HL-60/S4 treated with retinoic acid at 250 ng/mL for 4 days and 3 days (cell line): ENCODE measurements around the gene TMEM255B.
"Not testable (repeated sequence)": the region's sequence is repeated elsewhere in the genome, so short reads cannot be mapped to it uniquely, and the experiment has no call there.

Experiments
- in situ Hi-C: fragments of 300-500 bp; cut with MboI; formaldehyde crosslinking; loops from 2 replicates; pipeline ENCODE4 v1.7.0; 2022; ENCODE audit warnings: low sequenced_read_pairs

The TMEM255B gene

DNA sequence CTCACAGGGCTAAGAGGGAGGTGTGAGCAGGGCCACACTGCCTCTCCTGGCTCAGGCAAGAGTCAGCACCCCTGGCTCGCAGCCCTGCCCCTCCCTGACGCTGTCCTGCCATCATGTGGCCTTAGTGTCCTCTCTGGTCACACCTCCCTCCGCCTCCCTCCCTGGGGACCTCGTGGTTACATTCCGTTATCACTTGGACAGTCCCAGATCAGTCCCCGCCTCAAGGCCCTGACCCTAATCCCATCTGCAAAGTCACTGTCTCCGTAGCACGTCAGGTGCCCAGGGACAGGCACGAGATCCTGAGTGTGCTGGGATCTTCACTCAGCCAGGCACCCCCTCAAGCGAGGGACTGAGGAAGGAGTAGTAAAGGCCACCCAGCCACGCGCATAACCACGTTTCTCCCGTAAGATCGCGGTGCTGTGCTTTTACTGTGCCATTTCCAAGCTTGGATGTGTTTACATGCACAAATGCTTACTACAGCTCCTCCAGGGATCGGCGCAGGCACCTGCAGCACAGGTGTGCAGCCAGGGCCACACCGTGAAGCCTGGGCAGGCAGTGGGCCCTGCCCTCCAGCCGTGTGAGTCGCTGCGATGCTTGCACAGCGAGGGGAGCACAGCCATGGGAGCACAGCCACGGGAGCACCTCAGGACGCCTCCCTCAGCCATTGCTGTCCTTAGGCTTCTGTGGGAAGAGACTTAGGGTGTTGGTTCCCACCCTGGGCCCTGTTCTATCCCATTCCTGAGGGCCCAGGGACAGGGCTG is 10.7 kb upstream of the TMEM255B start:
- in situ Hi-C loops: no loop called here

DNA sequence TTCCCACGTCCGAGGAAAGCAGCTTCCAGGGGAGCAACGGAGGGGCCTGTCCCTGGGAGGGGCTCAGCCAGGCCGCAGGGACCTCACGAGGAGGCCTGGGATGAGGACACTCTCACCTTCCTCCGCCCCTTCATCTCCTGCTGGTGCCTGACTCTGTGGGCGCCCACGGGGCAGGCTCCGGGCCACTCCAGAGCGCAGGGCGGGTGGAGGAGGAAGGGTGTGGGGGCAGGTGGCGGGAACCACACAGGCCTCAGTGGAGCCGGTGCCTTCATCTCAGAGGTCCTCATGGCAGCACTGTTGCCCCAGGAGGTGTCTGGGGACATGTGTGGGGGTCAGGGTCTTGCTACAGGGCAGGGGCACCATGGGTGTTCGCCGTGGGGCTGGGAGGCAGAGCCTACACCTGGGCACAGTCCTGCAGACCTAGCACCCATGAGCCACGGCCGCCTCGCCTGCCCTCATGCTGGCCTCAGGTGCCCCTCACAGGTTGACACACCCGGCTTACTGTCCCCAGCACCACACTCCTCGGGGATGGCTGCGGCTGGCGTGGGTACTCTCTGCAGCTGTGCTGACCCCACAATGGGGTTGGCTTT is 10.1 kb upstream of the TMEM255B start:
- in situ Hi-C loops: no loop called here

DNA sequence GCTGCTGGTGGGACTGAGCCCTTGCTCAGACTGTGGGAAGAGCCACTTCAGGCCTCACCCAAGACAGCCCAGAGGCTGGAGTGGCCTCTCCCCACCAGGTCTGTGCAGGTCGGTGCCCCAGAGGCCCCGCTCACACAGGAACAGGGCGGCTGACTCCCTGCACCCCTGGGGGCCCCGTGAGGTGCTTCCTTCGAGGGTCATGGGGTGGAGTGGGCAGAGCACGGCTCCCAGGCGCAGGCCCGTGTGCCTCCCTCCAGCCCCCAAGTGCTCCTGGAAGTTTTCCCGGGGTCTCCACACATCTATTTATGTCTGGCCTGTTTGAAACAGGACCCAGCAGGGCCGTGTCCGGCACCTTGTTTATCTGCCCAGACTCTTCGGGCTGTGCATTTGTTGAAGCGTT is 9.5 kb upstream of the TMEM255B start:
- in situ Hi-C loops: no loop called here

DNA sequence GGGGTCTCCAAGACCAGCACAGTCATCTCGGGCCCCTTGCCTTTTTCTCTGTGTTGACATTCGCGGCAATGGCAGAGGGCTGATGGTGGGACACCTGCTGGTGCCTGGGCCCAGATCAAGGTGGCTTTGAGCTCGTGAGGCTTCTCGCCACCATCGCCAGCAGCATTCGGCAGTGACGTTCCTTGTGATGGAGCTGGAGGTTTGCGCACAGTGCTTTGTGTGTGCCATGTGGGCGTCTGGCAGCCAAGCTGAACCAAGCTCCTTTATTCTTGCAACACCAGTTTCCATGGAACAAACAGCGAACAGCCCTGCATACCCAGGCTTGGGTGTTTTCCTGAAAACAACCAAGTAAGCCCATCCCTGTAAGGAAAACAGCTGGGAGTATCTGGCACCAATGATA is 9.1 kb upstream of the TMEM255B start:
- in situ Hi-C loops: no loop called here

DNA sequence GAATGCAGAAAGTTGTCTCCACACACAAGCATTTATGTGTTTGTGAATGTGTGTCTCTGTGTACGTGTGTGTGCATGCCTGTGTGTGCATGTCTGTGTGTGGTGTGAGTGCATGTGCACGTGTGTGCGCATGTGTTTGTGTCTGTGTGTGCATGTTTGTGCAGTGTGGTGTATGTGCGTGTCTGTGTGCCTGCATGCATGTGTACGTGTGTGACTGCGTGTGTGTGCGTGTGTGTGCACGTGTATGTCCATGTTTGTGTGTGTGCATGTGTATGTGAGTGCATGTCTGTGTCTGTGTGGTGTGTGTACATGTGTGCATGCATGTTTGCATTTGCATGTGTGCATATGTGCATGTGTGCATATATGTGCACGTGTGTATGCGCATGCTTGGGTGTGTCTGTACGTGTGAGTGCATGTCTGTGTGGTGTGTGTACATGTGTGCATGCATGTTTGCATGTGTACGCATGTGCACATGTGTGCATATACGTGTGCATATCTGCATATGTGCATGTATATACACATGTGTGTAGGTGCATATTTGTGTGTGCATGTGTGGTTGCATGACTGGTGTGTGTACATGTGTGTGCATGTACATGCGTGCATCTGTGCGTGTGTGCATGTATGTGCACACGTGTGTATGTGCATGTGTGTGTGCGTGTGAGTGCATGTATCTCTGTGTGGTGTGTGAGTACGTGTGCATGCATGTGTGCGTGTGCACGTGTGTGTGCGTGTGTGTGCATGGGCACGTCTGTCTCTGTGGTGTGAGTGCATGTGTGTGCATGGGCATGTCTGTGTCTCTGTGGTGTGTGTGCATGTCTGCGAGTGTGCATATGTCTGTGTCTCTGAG is 8.2 kb upstream of the TMEM255B start:
- in situ Hi-C loops: no loop called here

GRCh38 chr13:113751491-113751890 is 7.5 kb upstream of the TMEM255B start:
- in situ Hi-C loops: no loop called here

- in situ Hi-C loops: not testable (repeated sequence)
Observed at GRCh38 chr13:113752211-113752986, 6.6 kb upstream of the TMEM255B start.

GRCh38 chr13:113753171-113753570 is 5.9 kb upstream of the TMEM255B start:
- in situ Hi-C loops: no loop called here

GRCh38 chr13:113754242-113754641 is 4.8 kb upstream of the TMEM255B start:
- in situ Hi-C loops: no loop called here

DNA sequence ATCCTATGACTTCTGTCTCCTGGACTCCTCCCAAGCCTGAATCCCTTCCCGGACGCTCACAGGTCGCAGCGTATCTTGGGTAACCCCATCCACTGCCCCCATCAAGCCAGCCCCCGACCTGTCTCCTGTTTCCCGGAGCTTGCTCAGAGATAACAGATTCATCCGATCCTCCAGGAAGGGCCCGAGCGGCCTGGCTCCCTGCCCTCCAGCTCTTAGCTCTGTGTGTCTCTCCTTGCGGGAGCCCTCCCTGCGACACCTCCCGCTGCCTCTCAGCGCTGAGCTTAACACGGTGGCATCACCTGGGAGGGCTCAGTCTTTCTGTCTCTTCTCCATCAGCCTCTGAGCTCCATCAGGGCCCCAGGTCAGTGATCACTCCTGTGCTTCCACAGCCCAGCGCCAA is 4.3 kb upstream of the TMEM255B start:
- in situ Hi-C loops: no loop called here

GRCh38 chr13:113756441-113757097 is 2.5 kb upstream of the TMEM255B start:
- in situ Hi-C loops: no loop called here

DNA sequence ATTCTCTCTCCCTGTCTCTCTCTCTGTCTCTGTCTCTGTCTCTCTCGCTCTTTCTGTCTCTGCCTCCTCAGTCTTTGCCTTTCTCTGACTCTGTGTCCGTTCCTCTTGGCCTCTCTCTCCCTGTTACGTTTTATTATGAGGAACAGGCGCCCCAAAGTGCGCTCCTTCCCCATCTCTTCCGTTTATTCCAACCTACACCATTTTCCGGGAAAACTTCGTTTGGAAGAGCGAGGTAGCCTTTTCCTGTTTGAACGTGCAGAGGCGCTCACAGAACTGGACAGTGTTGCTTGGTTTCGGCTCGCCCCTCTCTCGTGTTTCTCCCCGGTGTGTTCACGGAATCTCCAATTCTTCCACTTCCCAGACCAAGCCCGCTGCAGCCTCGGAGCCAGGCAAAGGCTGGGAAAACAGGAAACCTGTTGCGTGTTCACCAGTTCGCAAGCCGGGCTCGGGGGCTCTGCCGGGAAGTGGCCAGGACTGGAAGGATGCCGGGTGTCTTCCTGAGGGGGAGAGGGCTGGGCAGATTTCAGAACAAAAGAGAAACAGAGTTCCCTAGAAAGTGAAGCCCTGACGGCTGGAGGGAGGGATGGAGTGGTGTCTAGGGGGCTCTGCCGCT is 605 bp downstream of the TMEM255B start:
- in situ Hi-C loops: no loop called here

DNA sequence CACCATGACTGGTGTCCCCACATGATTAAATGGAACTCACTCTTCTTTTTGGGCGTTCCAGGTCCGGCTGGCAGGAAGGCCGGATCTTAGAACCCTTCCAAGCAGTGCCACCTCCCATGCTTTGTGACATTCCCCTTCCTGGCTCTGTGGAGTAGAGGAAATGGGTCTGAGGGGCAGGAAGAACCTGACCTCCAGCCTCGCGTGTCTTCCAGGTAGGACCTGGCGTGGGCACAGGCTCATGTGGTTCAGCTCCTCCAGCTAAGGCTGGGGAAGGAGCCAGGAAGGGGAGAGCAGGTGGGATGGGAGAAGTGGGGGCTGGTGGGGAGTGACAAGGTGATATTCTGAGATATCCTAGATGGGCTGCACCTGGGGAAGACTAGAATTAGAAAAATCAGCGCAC is 2.1 kb downstream of the TMEM255B start:
- in situ Hi-C loops: no loop called here

- in situ Hi-C loops: no loop called here
Observed at GRCh38 chr13:113762075-113762474, 3.0 kb downstream of the TMEM255B start.

- in situ Hi-C loops: no loop called here
Observed at GRCh38 chr13:113762538-113762937, 3.5 kb downstream of the TMEM255B start.

- in situ Hi-C loops: no loop called here
Observed at GRCh38 chr13:113763254-113763653, 4.2 kb downstream of the TMEM255B start.

DNA sequence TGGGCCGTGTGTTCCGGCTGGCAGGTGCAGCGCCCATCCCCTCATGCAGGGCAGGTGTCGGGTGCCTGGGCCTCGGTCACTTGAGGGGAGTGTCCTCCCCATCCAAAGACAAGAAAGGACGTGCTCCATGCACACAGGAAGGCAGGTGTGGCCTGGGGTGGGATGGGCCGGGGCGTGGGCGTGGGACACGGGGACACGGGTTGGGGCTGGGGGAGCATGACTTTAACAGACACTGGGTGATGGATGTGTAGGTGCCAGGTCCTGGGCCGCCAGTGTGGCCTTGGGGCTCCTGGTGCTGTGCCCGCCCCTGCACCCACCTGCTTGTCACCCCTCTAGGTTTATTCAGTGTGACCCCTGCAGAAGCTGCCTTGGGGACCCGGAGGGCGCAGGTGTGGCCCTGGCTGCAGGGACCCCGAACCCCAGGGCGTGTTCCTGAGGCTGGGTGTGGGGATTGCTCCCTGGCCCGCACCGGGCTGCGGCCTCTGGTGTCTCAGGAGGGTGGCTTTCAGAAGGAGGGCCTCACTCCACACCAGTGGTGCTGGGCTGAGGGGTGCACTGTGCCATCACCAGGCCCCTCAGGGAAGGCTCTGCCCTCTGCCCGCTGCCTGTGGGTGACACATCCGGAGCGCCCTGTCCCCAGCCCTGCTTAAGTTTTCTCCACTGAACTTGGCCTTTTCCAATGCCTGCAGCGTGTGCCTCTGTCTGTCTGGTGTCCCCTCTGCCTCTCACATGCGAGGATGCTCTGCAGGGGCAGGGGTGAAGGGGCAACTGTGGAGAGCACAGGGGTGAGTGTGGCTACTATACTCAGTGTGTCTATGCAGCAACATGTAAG is 5.2 kb downstream of the TMEM255B start:
- in situ Hi-C loops: no loop called here

DNA sequence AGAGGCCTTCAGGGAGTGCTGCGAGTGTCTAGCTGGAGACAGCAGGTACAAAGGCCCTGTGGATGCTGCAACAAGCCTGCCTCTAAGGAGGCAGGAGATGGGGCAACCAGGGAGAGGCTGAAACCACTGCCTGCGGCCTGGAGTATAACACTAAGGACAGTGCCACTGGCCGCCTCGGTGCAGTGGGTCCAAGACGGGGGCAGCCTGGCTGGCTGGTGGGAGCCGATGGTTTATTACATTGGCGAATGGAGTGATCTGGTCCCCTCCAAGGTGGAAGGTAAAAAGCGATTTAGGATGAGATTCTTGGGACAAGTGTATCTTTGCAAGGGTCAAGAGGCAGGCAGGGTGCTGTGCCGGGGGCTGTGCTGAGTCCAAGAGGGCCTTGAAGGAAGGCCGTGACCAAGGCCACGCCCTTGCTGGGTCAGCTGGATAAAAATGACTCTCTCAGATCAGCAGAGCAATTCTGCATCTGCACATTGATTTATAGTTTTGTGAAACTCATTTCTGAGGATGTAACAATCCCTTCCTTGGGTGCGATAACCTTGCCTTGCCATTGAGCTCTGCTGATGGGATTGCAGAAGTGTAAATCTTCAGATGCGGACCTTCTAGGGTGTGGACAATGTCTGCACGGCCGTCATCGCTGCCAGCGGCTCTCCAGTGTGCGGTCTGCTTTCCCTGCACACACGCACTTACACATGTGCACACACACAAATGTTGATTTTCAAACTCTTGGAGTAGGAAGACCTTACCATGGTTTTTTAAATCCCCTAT is 6.0 kb downstream of the TMEM255B start:
- in situ Hi-C loops: no loop called here

DNA sequence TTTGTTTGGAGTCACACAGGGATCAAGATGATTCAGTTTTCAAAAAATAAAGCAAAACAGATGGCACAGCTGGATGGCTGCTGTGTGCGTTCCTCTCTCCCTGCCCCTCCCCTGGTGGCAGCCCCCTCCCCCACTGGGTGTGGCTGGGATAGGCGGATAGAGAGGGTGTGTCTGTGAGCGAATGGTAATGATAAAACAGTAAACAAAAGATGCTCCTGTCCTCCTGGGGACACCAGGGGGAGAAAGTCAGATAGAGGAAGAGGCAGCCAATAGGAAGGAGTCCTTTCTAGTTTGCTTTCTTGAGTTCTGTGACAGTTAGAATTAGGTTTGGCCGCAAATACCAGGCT is 6.5 kb downstream of the TMEM255B start:
- in situ Hi-C loops: no loop called here
